ENCODE results near the gene ENPP3.

- TF ChIP-seq CTCF (IDR thresholded peaks at IDR 0.05) (no peak), POLR2A (IDR thresholded peaks at IDR 0.05) (no peak)
These were observed 127.2 kb downstream of the ENPP3 start for GRCh38 chr6:131764350-131764749.
